Stimulated activated CD4-positive, alpha-beta T cell treated with anti-CD3 and anti-CD28 coated beads, Interleukin-4, amount 100 ng/mL, for 4 hours (primary cell): ENCODE data around the gene HIRIP3.
A peak's percentile ranks its signal among the peaks of the same experiment; 100 is the strongest.

ENCODE experiments used
- DNase-seq, 2 experiments: peaks; one replicate each; pipeline ENCODE4 v3.0.0-alpha.2; 2020

HIRIP3 gene

DNA sequence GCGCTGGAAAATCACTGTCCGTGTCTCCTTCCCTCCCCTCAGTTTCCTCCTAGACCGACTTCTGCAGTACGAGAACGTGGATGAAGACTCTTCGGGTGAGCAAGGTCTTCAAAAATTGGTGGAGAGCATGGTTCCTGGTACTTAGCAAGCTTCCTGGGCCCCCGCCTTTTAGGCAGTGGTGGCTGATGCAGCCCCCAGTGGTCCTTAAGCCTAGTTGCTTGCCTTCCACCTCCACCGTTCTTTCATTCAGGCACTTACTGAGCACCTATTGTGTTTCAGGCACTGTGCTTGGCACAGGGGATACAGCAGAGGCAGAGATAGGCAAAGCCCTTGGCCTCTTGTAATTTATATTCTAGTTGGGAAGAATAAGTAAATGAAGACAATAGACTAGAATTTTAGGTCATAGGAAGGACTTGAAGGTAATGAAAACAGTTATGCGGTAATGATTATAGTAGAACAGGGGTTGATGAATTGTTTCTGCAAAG lies 1.4 kb upstream of the HIRIP3 start:
- no peak for DNase-seq

- DNase-seq, result peak; percentile 99 to 100
These were observed 721 bp upstream of the HIRIP3 start, which contains the start of gene INO80E for GRCh38 chr16:29995911-29996765. TSS of gene INO80E (plus strand) at chr16:29996241. CDS start at chr16:29996311, 70 bp downstream.

DNA sequence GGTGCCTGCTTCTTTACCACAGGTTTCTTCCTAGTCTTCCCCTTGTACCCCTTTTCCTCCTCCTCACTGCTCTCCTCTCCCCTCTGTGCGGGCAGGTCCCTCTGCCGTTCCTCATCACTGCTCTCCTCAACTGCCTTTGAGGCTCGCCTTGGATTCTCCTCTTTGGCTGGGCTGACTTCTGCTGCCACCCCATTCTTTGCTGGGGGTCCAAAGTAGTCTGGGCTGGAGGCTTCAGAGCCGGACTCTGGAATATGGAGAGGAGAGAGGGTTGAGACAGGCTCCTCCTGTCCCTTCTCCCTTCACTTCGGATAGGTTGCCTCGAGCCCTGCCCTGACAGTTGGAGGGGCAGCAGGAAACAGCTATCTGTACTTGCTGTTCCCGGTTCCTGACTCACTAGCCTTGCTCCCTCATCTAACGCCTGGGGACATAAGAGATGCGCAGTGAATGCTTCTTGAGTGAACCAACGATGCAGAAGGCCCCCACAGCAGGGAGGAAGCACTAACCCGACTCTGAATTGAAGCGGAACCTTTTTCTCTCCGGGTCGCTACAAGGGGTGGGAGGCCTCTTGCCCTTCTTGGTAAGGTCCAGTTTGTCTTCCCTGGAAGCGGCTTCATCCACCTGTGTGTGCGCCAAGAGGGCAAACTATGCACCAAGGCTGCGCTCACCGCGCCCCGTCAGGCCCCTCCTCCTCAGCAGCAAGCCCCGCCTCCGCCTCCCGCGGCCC lies 655 bp downstream of the HIRIP3 start:
- peak; percentile 65 to 75 for DNase-seq

- DNase-seq, result no peak
These were observed 1.4 kb downstream of the HIRIP3 start for GRCh38 chr16:29993903-29994599.

DNA sequence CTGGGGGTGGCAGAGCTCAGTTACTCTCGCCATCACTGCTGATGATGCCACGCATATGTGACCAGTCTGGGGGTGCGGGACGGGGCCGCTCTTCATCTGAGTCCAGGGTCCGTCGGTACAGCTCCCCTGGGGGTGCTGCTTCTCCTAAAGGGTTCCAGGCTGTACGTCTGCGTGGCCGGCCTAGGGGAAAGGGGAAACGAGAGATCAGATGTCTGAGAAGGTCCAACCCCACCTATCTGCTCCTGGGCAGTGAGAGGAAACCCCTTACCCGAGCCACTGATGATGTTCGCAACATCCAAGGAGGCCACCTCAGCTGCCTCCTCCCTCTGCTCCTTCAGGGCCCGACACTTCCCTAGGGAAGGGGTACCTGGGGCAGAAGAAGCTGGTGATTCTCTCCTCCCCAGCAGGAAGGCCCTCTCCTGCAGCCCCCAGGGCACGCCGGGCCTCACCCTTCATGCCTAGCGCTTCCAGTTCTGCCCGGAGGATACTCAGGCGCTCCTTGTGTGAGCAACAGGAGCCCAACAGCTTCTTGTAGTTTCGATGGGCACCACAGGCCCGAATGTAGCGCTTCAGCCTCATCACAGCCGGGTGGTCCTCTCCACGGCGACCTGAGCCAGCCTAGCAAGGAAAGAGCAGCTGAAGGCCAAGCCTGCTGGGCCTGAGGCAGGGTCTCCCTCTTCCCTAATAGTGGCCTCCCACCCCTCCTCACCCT lies 2.1 kb downstream of the HIRIP3 start:
- no peak for DNase-seq

- no peak for DNase-seq
These were observed 3.0 kb downstream of the HIRIP3 start for GRCh38 chr16:29992344-29992967.

DNA sequence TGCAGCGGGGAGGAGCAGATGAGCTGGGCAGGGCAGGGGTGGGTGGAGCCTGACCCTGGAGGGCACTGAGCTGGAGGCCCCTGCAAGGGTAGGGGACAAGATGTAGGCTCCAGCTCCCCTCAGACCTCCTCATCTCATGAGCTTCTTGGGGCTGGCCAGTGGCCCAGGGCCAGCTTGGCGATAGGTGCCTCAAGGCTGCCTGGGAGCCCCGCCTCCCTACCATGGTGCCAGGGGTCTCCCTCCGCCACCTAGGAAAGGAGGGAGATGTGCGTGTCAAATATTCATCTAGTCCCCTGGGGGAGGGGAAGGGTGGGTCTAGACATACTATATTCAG lies 3.9 kb downstream of the HIRIP3 start:
- DNase-seq, result no peak

- DNase-seq, result no peak
These were observed 4.4 kb downstream of the HIRIP3 start for GRCh38 chr16:29990883-29991570.

GRCh38 chr16:29990034-29990433 lies 5.4 kb downstream of the HIRIP3 start:
- DNase-seq, result no peak

DNA sequence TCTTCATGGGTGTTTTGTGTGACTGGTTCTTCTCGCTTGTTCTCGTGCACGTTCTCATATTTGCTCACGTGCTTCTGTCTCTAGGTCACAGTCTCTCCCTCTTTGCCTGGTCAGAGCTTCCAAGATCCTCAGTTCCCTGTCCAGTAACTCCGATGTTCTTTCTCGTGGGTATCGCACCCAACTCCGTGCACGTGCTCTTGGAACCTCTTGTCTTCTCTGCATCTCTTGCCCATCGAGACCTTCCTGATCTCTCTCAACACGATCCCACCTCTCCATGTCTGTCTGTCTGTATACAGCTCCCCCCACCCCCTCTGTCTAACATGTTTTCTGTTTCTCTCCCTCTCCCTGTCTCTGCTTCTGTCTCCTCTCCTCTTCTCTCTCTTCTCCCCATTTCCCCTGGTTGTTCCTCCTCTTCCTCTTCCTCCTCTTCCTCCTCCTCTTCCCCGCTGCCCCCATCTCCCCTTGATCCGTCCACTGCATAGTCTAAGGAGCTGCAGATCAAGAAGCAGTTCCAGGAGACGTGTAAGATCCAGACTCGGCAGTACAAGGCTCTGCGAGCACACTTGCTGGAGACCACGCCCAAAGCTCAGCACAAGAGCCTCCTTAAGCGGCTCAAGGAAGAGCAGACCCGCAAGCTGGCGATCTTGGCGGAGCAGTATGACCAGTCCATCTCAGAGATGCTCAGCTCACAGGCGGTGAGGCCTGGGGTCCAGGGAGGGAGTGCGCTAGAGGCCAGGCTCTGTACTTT lies 6.1 kb downstream of the HIRIP3 start:
- DNase-seq, result no peak

DNA sequence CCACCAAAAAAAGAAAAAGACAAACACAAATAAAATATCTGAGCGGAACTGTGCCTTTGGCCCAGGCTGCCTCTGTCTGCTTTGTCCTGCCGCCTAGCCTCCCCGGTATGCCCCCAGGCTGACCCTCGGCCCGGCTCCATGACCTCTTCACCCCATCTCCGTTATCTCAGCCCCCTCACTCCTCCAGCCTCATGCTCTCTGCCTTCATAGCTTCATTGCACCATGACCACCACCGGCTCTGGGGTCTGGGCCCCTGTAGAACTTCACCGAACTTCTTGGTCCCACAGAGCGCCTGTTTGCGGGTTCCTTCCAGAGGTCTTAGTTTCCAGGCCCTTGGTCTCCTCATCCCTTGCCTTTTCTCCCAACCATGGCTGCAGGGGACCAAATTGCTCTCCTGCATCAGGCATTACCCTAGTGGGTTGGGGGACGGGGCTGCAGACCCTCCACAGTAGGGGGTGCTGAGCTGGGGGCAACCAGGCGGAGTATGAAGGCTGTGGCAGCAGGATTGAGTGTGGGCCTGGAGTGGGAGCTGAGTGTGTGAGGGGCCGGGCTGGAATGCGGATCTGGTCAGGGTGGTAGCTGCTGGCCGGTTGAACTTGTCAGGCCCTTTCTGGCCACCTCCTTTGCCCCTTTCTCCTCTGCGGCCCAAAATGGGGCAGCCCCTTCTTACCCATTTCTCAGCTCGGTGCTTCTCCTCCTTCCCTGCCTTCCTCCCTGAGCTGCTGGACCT lies 6.9 kb downstream of the HIRIP3 start:
- DNase-seq, result no peak

- DNase-seq, result no peak
These were observed 7.9 kb downstream of the HIRIP3 start for GRCh38 chr16:29987371-29988085.

DNA sequence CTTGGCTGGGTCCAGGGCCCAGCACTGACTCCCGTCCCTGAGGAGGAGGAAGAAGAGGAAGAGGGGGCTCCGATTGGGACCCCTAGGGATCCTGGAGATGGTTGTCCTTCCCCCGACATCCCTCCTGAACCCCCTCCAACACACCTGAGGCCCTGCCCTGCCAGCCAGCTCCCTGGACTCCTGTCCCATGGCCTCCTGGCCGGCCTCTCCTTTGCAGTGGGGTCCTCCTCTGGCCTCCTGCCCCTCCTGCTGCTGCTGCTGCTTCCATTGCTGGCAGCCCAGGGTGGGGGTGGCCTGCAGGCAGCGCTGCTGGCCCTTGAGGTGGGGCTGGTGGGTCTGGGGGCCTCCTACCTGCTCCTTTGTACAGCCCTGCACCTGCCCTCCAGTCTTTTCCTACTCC lies 8.5 kb downstream of the HIRIP3 start:
- DNase-seq, result no peak

- DNase-seq, result no peak
These were observed 9.2 kb downstream of the HIRIP3 start for GRCh38 chr16:29986231-29986630.

GRCh38 chr16:29985271-29985811 lies 10.1 kb downstream of the HIRIP3 start:
- DNase-seq, result no peak

DNA sequence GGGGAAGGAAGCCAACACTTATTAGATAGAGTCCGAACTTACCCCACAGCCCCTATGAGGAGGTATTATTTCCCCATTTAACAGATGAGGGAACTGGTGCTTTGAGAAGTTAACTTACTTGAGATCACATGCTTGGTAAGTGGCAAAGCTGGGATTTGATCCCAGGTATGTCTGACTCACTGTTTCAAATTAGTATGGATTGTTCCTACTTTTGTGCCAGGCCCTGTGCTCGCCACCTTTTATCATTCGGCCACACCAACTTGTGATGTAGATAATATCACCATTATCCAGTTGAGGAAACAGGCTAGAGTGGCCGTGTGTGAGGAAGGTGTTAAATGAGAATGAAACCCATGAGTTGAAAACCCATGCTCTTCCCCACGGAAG lies 10.7 kb downstream of the HIRIP3 start:
- no peak for DNase-seq

GRCh38 chr16:29984137-29984763 lies 11.2 kb downstream of the HIRIP3 start:
- DNase-seq, result no peak

- no peak for DNase-seq
These were observed 11.8 kb downstream of the HIRIP3 start for GRCh38 chr16:29983420-29984136.
